Endodermal cell (in vitro differentiated cells): ENCODE data around the gene TYROBP. TPM values are rescaled to one million over a fixed set of nuclear protein-coding genes. Genes with fewer than 3 reads are reported as not detected.

Source experiments
- DNase-seq: peaks from one replicate; pipeline ENCODE4 v3.0.0-alpha.2; 2017
- H3K27ac ChIP-seq: 2 replicates; pipeline ENCODE4 v1.5.1; 2013; ENCODE audit warnings: mild to moderate bottlenecking, low read depth, low read length, moderate library complexity
- H3K27me3 ChIP-seq: 2 replicates; pipeline ENCODE4 v1.6.1; 2013; ENCODE audit warnings: mild to moderate bottlenecking, low read length, moderate library complexity; ENCODE audit not compliant: insufficient read depth, control insufficient read depth, poor library complexity, severe bottlenecking
- H3K36me3 ChIP-seq: 2 replicates; pipeline ENCODE4 v1.7.0; 2013; ENCODE audit warnings: mild to moderate bottlenecking, low read length, moderate library complexity; ENCODE audit not compliant: control insufficient read depth, insufficient read depth
- H3K4me1 ChIP-seq: one replicate; pipeline ENCODE4 v1.7.0; 2013; ENCODE audit warnings: low read length; ENCODE audit not compliant: control insufficient read depth, insufficient read depth
- H3K4me3 ChIP-seq: 2 replicates; pipeline ENCODE4 v1.5.1; 2013; ENCODE audit warnings: mild to moderate bottlenecking, low read length, moderate library complexity
- H3K9ac ChIP-seq: 2 replicates; pipeline ENCODE4 v1.6.1; 2013; ENCODE audit warnings: mild to moderate bottlenecking, low read length, moderate library complexity; ENCODE audit not compliant: poor library complexity, severe bottlenecking; ENCODE audit errors: extremely low read depth
- H3K9me3 ChIP-seq: 2 replicates; pipeline ENCODE4 v1.6.1; 2013; ENCODE audit warnings: mild to moderate bottlenecking, low read length, moderate library complexity; ENCODE audit not compliant: control insufficient read depth
- H3K27ac Mint-ChIP-seq: 2 replicates; pipeline ENCODE4 v1.8.0; 2020; ENCODE audit warnings: mixed read lengths
- H3K27me3 Mint-ChIP-seq: 2 replicates; pipeline ENCODE4 v1.8.0; 2021; ENCODE audit warnings: mild to moderate bottlenecking, mixed read lengths; ENCODE audit not compliant: insufficient read depth
- H3K36me3 Mint-ChIP-seq: 2 replicates; pipeline ENCODE4 v1.8.0; 2020; ENCODE audit warnings: low read depth, mixed read lengths
- H3K4me1 Mint-ChIP-seq: 2 replicates; pipeline ENCODE4 v1.8.0; 2020; ENCODE audit warnings: mixed read lengths
- H3K4me3 Mint-ChIP-seq: 2 replicates; pipeline ENCODE4 v1.8.0; 2020; ENCODE audit warnings: mild to moderate bottlenecking, moderate library complexity, mixed read lengths
- H3K9me3 Mint-ChIP-seq: 2 replicates; pipeline ENCODE4 v1.8.0; 2020; ENCODE audit warnings: mild to moderate bottlenecking, mixed read lengths
- WGBS, 2 experiments: methylation state at CpG; one replicate each; pipeline versions ENCODE4 v1.1.5 to v1.1.7; 2013; ENCODE audit warnings: missing lambda C conversion rate in 2 of 2, mixed read lengths in 1 of 2; ENCODE audit not compliant: insufficient coverage in 1 of 2, insufficient read length in 1 of 2; 5-methylcytosine and 5-hydroxymethylcytosine counted together
- total RNA-seq, 2 donors: library from RNA; stranded (reverse); fragmentation: NEBNext Ultra II Directional in 1 of 2; extraction: Animal tissue kit (Norgen Biotek cat#: 25700) in 1 of 2; gene quantifications; 2 replicates in 1 of 2; 3 replicates in 1 of 2; pipeline ENCODE4 v1.2.1, GENCODE V29; 2021
- TF ChIP-seq, protein P1 (sequence below): fragments of 200-600 bp; sonication (generic); conservative IDR thresholded peaks from 2 replicates; pipeline ENCODE4 v1.5.0; 2021; ENCODE audit warnings: antibody characterized with exemption, mild to moderate bottlenecking

The TYROBP gene
- total RNA-seq, 2 donors from 2014 or later, result not detected

- TF ChIP-seq, protein P1, sequence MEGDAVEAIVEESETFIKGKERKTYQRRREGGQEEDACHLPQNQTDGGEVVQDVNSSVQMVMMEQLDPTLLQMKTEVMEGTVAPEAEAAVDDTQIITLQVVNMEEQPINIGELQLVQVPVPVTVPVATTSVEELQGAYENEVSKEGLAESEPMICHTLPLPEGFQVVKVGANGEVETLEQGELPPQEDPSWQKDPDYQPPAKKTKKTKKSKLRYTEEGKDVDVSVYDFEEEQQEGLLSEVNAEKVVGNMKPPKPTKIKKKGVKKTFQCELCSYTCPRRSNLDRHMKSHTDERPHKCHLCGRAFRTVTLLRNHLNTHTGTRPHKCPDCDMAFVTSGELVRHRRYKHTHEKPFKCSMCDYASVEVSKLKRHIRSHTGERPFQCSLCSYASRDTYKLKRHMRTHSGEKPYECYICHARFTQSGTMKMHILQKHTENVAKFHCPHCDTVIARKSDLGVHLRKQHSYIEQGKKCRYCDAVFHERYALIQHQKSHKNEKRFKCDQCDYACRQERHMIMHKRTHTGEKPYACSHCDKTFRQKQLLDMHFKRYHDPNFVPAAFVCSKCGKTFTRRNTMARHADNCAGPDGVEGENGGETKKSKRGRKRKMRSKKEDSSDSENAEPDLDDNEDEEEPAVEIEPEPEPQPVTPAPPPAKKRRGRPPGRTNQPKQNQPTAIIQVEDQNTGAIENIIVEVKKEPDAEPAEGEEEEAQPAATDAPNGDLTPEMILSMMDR, result peak; percentile 88
- Histone ChIP-seq H3K4me1 (no peaks in the 10 kb centered on the region), H3K4me3 (peak overlapping the region; percentile 88), H3K36me3 (no peaks in the 10 kb centered on the region), H3K27ac (peak overlapping the region; percentile 58), H3K9me3 (no peaks in the 10 kb centered on the region), H3K27me3 (no peaks in the 10 kb centered on the region), H3K9ac (no peak overlapping the region)
- Mint-ChIP-seq H3K4me1 (peaks cover 10% of the 10 kb centered on the region), H3K9me3 (no peaks in the 10 kb centered on the region), H3K36me3 (no peaks in the 10 kb centered on the region), H3K27ac (no peak overlapping the region), H3K4me3 (peak overlapping the region; percentile 44), H3K27me3 (no peaks in the 10 kb centered on the region)
- peak; percentile 100 for DNase-seq
- 1% methylated on average over 19 to 47 of the region's 47 CpGs for whole genome bisulfite sequencing, 2 experiments
Observed at GRCh38 chr19:35931161-35931873, 23.2 kb upstream of the TYROBP start.

GRCh38 chr19:35929876-35930275 is 21.8 kb upstream of the TYROBP start:
- H3K9me3 Mint-ChIP-seq, result peaks cover 7% of the 10 kb centered on the region
- H3K4me3 Mint-ChIP-seq, result no peak overlapping the region

GRCh38 chr19:35928507-35928906 is 20.4 kb upstream of the TYROBP start:
- Mint-ChIP-seq H3K4me3 (no peak overlapping the region), H3K36me3 (no peaks in the 10 kb centered on the region), H3K9me3 (peaks cover 7% of the 10 kb centered on the region), H3K27ac (no peak overlapping the region), H3K27me3 (no peaks in the 10 kb centered on the region), H3K4me1 (peaks cover 8% of the 10 kb centered on the region)
- WGBS, 2 experiments, result 86 to 96% methylated on average over 5 of the region's 5 CpGs
- DNase-seq, result no peak
- Histone ChIP-seq H3K27ac (no peak overlapping the region), H3K27me3 (no peaks in the 10 kb centered on the region), H3K9me3 (no peaks in the 10 kb centered on the region), H3K4me1 (no peaks in the 10 kb centered on the region), H3K9ac (no peak overlapping the region), H3K4me3 (no peak overlapping the region), H3K36me3 (no peaks in the 10 kb centered on the region)
- TF ChIP-seq, protein P1, result no peak

More at GRCh38 chr19:35929876-35930275, 21.8 kb upstream of the TYROBP start:
- peaks cover 8% of the 10 kb centered on the region for H3K4me1 Mint-ChIP-seq
- no peak overlapping the region for H3K4me3 ChIP-seq
- no peaks in the 10 kb centered on the region for H3K36me3 ChIP-seq
- no peak for DNase-seq
- no peaks in the 10 kb centered on the region for H3K27me3 ChIP-seq
- no peaks in the 10 kb centered on the region for H3K4me1 ChIP-seq
- no peak overlapping the region for H3K27ac Mint-ChIP-seq
- H3K9me3 ChIP-seq, result no peaks in the 10 kb centered on the region
- H3K36me3 Mint-ChIP-seq, result no peaks in the 10 kb centered on the region
- TF ChIP-seq, protein P1, result no peak
- H3K27ac ChIP-seq, result no peak overlapping the region
- H3K27me3 Mint-ChIP-seq, result no peaks in the 10 kb centered on the region
- no peak overlapping the region for H3K9ac ChIP-seq
- WGBS, 2 experiments, result 100% methylated on average over 2 of the region's 2 CpGs
